Tibial nerve (tissue), 4 donors: ENCODE results near the gene ZWILCH. TPM values are rescaled to one million over a fixed set of nuclear protein-coding genes. Genes with fewer than 3 reads are reported as not detected.
"Not testable (repeated sequence)": the region's sequence is repeated elsewhere in the genome, so short reads cannot be mapped to it uniquely, and the experiment has no call there.

ENCODE experiments used
- DNase-seq, 2 donors: peaks; one replicate each; pipeline ENCODE4 v3.0.0-alpha.2; 2019; ENCODE audit warnings: low spot score in 2 of 2
- H3K27ac ChIP-seq, 4 donors: fragments of 200-600 bp; sonication (generic) in 3 of 4; one replicate each; pipeline ENCODE4 v1.5.1; 2017 to 2019; ENCODE audit warnings: mild to moderate bottlenecking in 1 of 4
- H3K27me3 ChIP-seq, 2 donors: fragments of 200-600 bp; sonication (generic) in 1 of 2; one replicate each; pipeline versions ENCODE4 v1.5.1 to v1.6.0; 2017 to 2019
- H3K36me3 ChIP-seq, 3 donors: fragments of 200-600 bp; sonication (generic); one replicate each; pipeline ENCODE4 v1.5.1; 2018 to 2019
- H3K4me1 ChIP-seq, 4 donors: fragments of 200-600 bp; sonication (generic) in 3 of 4; one replicate each; pipeline ENCODE4 v1.5.1; 2017 to 2019
- H3K4me3 ChIP-seq, 4 donors: fragments of 200-600 bp; sonication (generic) in 3 of 4; one replicate each; pipeline ENCODE4 v1.5.1; 2017 to 2019; ENCODE audit warnings: mild to moderate bottlenecking in 1 of 4, moderate library complexity in 1 of 4
- H3K9me3 ChIP-seq, 4 donors: fragments of 200-600 bp; sonication (generic) in 3 of 4; one replicate each; pipeline ENCODE4 v1.5.1; 2017 to 2019
- EP300 ChIP-seq, 2 donors: sonication (generic); formaldehyde crosslinking; IDR thresholded peaks; one replicate each; pipeline ENCODE4 v1.6.1; 2017; ENCODE audit warnings: antibody characterized with exemption in 2 of 2, mild to moderate bottlenecking in 1 of 2
- POLR2A ChIP-seq, 2 donors: fragments of 450-650 bp; IDR thresholded peaks; one replicate each; pipeline ENCODE4 v1.6.1; 2017; ENCODE audit warnings: antibody characterized with exemption in 2 of 2, mild to moderate bottlenecking in 2 of 2, moderate library complexity in 2 of 2
- WGBS, 2 donors: methylation state at CpG; one replicate each; pipeline ENCODE4 v1.1.5; 2018; 5-methylcytosine and 5-hydroxymethylcytosine counted together
- total RNA-seq, 4 donors: library from RNA; depleted of rRNA; stranded (reverse); fragments of >200 nt; gene quantifications; one replicate each; pipeline ENCODE4 v1.1.0, GENCODE V29; 2016
- TF ChIP-seq, protein P1 (sequence below), 5 experiments: fragments of 200-600 bp in 3 of 5; fragments of 450-650 bp in 2 of 5; sonication (generic) in 3 of 5; IDR thresholded peaks; one replicate each; pipeline ENCODE4 v1.5.1; 2016 to 2019; ENCODE audit warnings: antibody characterized with exemption in 5 of 5, mild to moderate bottlenecking in 3 of 5, moderate library complexity in 2 of 5

Gene ZWILCH
- total RNA-seq, 4 donors from 2014 or later = 4.1 to 5.5 (median 4.2) TPM

DNA sequence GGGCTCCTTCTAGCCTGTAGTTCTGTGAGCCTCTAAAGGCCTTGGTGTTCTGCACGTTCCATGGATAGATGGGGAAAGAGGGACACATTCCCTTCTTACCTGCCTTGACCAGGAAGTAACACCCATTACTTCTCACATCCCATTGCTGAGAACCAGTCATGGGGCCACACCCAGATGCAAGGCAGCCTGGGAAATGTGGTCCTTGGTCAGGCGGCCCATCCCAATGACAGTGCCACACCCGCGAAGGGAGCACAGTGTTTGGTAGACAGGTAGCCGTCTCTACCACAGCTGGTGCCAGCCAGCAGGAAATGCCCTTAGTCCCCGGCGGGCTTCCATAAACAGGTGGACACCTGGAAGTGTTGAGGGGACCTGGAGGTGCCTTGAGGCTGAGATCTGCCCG is 83.8 kb downstream of the ZWILCH start:
- TF ChIP-seq, protein P1, sequence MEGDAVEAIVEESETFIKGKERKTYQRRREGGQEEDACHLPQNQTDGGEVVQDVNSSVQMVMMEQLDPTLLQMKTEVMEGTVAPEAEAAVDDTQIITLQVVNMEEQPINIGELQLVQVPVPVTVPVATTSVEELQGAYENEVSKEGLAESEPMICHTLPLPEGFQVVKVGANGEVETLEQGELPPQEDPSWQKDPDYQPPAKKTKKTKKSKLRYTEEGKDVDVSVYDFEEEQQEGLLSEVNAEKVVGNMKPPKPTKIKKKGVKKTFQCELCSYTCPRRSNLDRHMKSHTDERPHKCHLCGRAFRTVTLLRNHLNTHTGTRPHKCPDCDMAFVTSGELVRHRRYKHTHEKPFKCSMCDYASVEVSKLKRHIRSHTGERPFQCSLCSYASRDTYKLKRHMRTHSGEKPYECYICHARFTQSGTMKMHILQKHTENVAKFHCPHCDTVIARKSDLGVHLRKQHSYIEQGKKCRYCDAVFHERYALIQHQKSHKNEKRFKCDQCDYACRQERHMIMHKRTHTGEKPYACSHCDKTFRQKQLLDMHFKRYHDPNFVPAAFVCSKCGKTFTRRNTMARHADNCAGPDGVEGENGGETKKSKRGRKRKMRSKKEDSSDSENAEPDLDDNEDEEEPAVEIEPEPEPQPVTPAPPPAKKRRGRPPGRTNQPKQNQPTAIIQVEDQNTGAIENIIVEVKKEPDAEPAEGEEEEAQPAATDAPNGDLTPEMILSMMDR (IDR thresholded peaks at IDR 0.05) = no peak
- TF ChIP-seq POLR2A (IDR thresholded peaks at IDR 0.05) (no peak), EP300 (IDR thresholded peaks at IDR 0.05) (no peak)

GRCh38 chr15:66589429-66589828 is 84.3 kb downstream of the ZWILCH start:
- not testable (repeated sequence) for H3K9me3 ChIP-seq, H3K27me3 ChIP-seq, H3K4me3 ChIP-seq, DNase-seq, H3K4me1 ChIP-seq, H3K36me3 ChIP-seq, H3K27ac ChIP-seq
- WGBS, 2 donors = 88 to 91% methylated on average over 6 of the region's 6 CpGs

More for the DNA sequence above, 83.8 kb downstream of the ZWILCH start:
- Histone ChIP-seq H3K36me3 (no peaks in the 10 kb centered on the region), H3K9me3 (no peaks in the 10 kb centered on the region), H3K4me3 (no peak overlapping the region), H3K27ac (no peak overlapping the region), H3K4me1 (no peaks in the 10 kb centered on the region), H3K27me3 (no peaks in the 10 kb centered on the region)
- WGBS, 2 donors = 64 to 71% methylated on average over 8 of the region's 8 CpGs
- DNase-seq = no peak

- Histone ChIP-seq H3K27me3 (no peaks in the 10 kb centered on the region), H3K4me3 (no peak overlapping the region), H3K4me1 (no peaks in the 10 kb centered on the region), H3K9me3 (no peaks in the 10 kb centered on the region), H3K27ac (no peak overlapping the region), H3K36me3 (no peaks in the 10 kb centered on the region)
- no peak for DNase-seq
- 68 to 70% methylated on average over 2 of the region's 2 CpGs for WGBS, 2 donors
- TF ChIP-seq EP300 (IDR thresholded peaks at IDR 0.05) (no peak), POLR2A (IDR thresholded peaks at IDR 0.05) (no peak)
- TF ChIP-seq, protein P1 (IDR thresholded peaks at IDR 0.05) = no peak
Observed at GRCh38 chr15:66590435-66590834, 85.3 kb downstream of the ZWILCH start.

DNA sequence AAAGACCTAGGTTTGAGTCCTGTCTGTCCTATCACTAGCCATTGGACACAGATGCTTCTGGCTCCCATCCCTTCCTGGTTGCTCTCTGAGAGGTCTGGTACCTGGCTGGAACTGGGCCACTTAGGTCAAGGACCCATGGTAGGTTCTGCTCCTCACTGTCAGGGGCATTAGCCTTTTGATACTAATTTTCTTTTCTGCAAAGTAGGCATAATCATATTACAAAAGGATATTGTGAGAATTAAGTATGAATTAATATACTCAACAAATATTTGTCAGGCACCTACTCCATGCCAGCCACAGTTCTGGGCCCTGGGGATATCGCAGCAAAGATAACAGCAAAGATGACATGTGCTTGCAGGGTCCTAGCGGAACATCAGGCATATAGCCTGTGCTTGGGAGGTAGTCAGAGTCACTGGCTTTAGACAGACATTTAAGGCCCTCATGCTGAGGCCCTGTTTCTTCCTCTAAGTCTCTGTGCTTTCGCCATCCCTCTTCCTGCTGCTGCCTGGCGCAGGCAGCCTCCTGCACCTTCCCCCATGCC is 86.3 kb downstream of the ZWILCH start:
- Histone ChIP-seq H3K9me3 (no peaks in the 10 kb centered on the region), H3K27ac (no peak overlapping the region), H3K36me3 (no peaks in the 10 kb centered on the region), H3K4me1 (no peaks in the 10 kb centered on the region), H3K27me3 (no peaks in the 10 kb centered on the region), H3K4me3 (no peak overlapping the region)
- 85 to 92% methylated on average over 4 of the region's 4 CpGs for WGBS, 2 donors
- DNase-seq = no peak
- TF ChIP-seq POLR2A (IDR thresholded peaks at IDR 0.05) (no peak), EP300 (IDR thresholded peaks at IDR 0.05) (no peak)
- TF ChIP-seq, protein P1 (IDR thresholded peaks at IDR 0.05) = no peak

DNA sequence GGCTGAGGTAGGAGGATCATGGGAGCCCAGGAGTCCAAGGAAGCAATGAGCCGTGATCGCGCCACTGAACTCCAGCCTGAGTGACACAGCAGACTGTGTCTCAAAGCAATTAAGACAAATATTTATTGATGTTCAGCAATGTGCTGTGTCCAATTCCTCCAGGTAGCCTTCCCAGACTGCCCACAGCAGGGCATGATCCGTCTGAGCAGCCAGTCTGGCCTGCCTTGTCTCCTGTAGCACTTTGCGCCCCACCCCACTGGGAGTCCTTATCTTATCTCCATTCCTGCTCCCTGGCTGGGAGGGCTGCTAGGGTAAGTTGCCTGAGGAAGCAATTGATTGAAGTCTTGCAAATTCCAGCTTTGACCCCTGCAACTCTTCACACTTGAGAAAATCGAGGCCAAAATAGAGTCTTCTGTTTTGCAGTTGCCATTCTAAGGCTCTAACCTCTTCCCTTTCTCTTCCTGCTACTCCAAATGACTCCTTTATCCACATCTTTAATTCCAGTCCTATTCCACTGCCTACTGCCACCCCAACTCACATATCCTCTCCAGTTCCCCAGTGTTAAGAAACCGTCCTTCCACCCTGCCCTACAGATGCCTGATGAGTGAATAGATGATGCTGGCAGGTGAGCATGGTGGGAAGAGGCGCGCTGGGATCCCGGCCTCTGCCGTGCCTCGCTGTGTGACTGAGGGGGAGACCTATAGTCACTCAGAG is 87.5 kb downstream of the ZWILCH start:
- H3K4me3 ChIP-seq = no peak overlapping the region

More for the DNA sequence above, 87.5 kb downstream of the ZWILCH start:
- DNase-seq = no peak
- Histone ChIP-seq H3K27me3 (no peaks in the 10 kb centered on the region), H3K4me1 (no peaks in the 10 kb centered on the region), H3K9me3 (no peaks in the 10 kb centered on the region), H3K36me3 (no peaks in the 10 kb centered on the region), H3K27ac (no peak overlapping the region)
- WGBS, 2 donors = 86% methylated on average over 12 of the region's 12 CpGs
- TF ChIP-seq, protein P1 (IDR thresholded peaks at IDR 0.05) = no peak
- TF ChIP-seq EP300 (IDR thresholded peaks at IDR 0.05) (no peak), POLR2A (IDR thresholded peaks at IDR 0.05) (no peak)
